ENCODE measurements around the gene CASKIN2.

GRCh38 chr17:75518983-75519537, 3.7 kb upstream of the CASKIN2 start:
- TF ChIP-seq FOS (IDR thresholded peaks at IDR 0.05; ENCODE audit: borderline replicate concordance, extremely low read depth, insufficient read length) (no peak), MTA3 (IDR thresholded peaks at IDR 0.05; ENCODE audit: borderline replicate concordance, low read length) (no peak), CTCF (IDR thresholded peaks at IDR 0.05 in 2 of 3, conservative IDR thresholded peaks at IDR 0.05 in 1 of 3; ENCODE audit: control insufficient read depth in 2 of 3, extremely low read depth in 1 of 3, insufficient read depth in 1 of 3, low read depth in 3 of 3, low read length in 3 of 3) (no peak), MAX (IDR thresholded peaks at IDR 0.05; ENCODE audit: low read depth, low read length) (no peak), RBBP5 (conservative IDR thresholded peaks at IDR 0.05) (no peak), FOXM1 (IDR thresholded peaks at IDR 0.05; ENCODE audit: low read depth, low read length) (no peak), SKIL (IDR thresholded peaks at IDR 0.05; ENCODE audit: low read depth, poor library complexity, severe bottlenecking) (no peak), TAF1 (IDR thresholded peaks at IDR 0.05; ENCODE audit: borderline replicate concordance, low read depth, low read length) (no peak), ETV6 (conservative IDR thresholded peaks at IDR 0.05 in 1 of 2, IDR thresholded peaks at IDR 0.05 in 1 of 2; ENCODE audit: borderline replicate concordance in 1 of 2, low read depth in 1 of 2) (no peak), RB1 (IDR thresholded peaks at IDR 0.05; ENCODE audit: borderline replicate concordance) (no peak), POLR2A (IDR thresholded peaks at IDR 0.05; ENCODE audit: low read depth, low read length) (no peak)

Measured in GM12878 (cell line).